Activated CD8-positive, alpha-beta memory T cell treated with anti-CD3 and anti-CD28 coated beads for 36 hours (primary cell): Measurements from ENCODE around the gene RGS9. TPM values are rescaled to one million over a fixed set of nuclear protein-coding genes. Genes with fewer than 3 reads are reported as not detected.

Experiments
- CTCF ChIA-PET: fragments of 350-600 bp; sonication (Branson Sonifier 250); formaldehyde crosslinking; loops from one replicate; lab custom pipeline; 2021; ENCODE audit warnings: antibody characterized with exemption; lab: Charles Lee
- POLR2A ChIA-PET: fragments of 350-600 bp; sonication (Branson Sonifier 250); formaldehyde crosslinking; loops from one replicate; lab custom pipeline; 2021; ENCODE audit warnings: antibody characterized with exemption; lab: Charles Lee
- total RNA-seq, 2 experiments: library from RNA; stranded (reverse); gene quantifications; one replicate each; pipeline ENCODE4 v1.2.3, GENCODE V29; 2021

The RGS9 gene
- total RNA-seq, 2 experiments from 2014 or later, result 1.3 to 1.7 TPM

- POLR2A ChIA-PET, result no interaction called here
- CTCF ChIA-PET, result no interaction called here
Measured at GRCh38 chr17:65220732-65221131, 83.6 kb downstream of the RGS9 start.

DNA sequence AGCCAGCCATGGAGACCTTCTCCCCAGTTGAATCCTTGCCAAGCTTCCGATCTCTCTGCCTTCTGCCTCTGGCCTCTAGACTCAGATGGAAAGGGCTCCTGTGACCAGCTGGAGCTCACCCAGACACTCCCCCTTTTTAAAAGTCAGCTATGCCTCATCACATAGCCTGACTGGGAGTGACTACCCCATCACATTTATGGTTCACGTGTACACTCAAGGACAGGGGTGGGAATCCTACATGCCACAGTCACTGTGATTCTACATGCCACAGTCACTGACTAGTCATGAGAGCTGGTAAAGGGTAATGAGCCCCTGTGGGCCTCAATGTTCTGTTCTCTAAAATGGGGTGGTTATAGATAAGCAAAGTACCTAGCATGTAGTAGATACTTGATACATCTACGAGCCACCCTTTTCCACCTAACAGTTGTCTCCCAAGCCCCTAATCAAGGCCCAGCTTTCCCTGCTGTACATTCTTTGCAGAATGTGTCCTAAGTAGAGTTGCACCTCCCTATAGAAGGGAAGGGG is 85.1 kb downstream of the RGS9 start:
- CTCF ChIA-PET, result no interaction called here

GRCh38 chr17:65225061-65225460 is 87.9 kb downstream of the RGS9 start:
- ChIA-PET POLR2A (no interaction called here), CTCF (no interaction called here)

More for the DNA sequence above, 85.1 kb downstream of the RGS9 start:
- POLR2A ChIA-PET, result no interaction called here

- POLR2A ChIA-PET, result no interaction called here
- CTCF ChIA-PET, result interaction anchor here (0.6 kb wide), 1 partner anchor 401 kb away, joined by 3 read pairs; no protein-coding TSS in a partner anchor
Measured at GRCh38 chr17:65226227-65226626, 89.1 kb downstream of the RGS9 start.

DNA sequence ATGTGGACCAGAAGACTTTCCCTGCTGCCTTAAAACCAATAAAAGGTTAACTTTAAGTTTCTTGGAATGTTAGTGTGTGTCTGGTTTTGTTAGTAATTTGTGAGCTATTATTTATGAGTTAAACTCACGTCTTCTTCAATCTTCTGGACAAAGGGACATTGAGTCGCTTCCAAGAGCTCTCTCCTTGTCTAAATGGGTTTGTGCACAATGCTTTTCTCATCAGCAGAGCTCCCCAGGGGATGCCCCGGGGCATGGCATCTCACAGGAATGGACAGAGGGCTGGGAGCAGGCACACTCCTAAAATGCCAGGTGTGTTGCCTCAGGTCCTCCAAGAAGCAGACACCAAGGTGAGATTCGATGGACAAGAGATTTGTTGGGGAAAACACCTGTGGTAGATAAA is 90.5 kb downstream of the RGS9 start:
- ChIA-PET POLR2A (no interaction called here), CTCF (interaction anchor here (0.8 to 1.9 kb wide), 3 partner anchors 65 to 265 kb away, joined by 3 to 5 read pairs (median 4); no protein-coding TSS in a partner anchor)

- ChIA-PET CTCF (interaction anchor here (1.0 to 1.9 kb wide), 3 partner anchors 128 to 328 kb away, joined by 3 to 5 read pairs (median 4); no protein-coding TSS in a partner anchor), POLR2A (interaction anchor here (0.8 kb wide), 1 partner anchor 47 kb away, joined by 3 read pairs; no protein-coding TSS in a partner anchor)
Measured at GRCh38 chr17:65228287-65228686, 91.1 kb downstream of the RGS9 start.

DNA sequence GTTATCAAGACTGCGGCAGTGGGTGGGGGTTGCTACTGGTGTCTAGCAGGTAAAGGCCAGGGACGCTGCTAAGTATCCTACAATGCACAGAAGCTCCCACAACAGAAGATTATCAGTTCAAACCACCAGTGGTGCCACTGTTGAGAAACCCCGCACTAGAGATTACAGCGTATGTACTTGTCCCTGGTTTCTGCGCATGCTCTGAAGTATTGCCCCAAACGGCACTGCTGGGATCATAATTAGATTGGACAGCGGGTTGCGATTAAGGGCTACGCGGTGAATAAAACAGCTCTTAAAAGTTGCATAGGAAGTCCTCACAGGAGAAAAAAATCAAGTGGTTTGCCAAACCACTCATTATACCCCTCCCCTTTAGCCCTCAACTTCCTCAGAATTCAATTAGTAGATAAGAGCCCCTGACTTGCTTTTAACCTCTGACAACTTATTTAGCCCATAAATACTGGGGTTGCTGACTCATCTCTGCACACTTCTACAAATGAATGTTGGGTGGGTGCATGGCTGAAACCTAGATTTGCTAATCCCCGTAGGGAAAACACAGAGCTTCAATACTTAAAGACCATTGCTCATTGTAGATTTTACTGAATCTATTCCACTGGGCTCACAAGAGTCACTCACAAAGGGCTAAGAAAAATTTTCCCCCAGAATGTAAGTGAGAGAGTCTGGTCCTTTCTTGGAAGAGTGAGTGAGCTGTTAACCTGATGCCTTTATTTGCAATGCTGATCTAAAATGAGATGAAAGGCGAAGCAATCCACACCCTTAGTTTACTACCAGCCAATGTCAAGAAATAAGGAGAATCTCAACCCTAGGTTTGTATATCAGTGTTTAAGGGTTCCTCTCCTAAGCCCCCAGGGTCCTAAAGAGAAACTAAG is 91.8 kb downstream of the RGS9 start:
- ChIA-PET POLR2A (interaction anchor here (0.5 to 0.8 kb wide), 5 partner anchors 47 to 724 kb away, joined by 3 to 9 read pairs (median 4); partner anchors contain the start of gene GNA13), CTCF (interaction anchor here (0.9 to 1.9 kb wide), 4 partner anchors 129 to 327 kb away, joined by 3 to 5 read pairs (median 4); no protein-coding TSS in a partner anchor)

GRCh38 chr17:65229621-65229995 is 92.4 kb downstream of the RGS9 start:
- POLR2A ChIA-PET, result interaction anchor here (0.5 to 0.6 kb wide), 2 partner anchors 294 to 725 kb away, joined by 3 to 6 read pairs; no protein-coding TSS in a partner anchor
- CTCF ChIA-PET, result interaction anchor here (0.9 to 1.9 kb wide), 2 partner anchors 129 to 193 kb away, joined by 3 to 5 read pairs; no protein-coding TSS in a partner anchor

DNA sequence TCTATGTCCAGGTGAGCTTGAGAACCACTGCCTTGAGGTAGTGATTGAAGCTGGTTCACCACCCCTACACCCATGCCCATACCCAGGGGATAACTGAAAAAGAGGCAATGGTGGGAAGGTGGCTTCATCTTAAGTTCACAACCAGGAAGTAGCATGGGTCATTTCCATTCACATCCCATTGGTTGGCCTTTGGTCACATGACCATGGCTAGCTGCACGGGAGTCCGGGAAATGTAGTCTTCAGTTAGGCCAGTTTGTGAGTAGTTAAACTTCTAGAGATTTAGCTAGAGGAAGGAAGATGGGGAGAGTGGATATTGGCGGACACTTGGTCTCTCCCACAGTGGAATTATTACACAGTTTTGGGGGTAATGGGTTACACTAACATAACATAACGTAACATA is 92.9 kb downstream of the RGS9 start:
- ChIA-PET POLR2A (interaction anchor here (0.7 kb wide), 1 partner anchor 293 kb away, joined by 4 read pairs; no protein-coding TSS in a partner anchor), CTCF (interaction anchor here (0.6 kb wide), 1 partner anchor 396 kb away, joined by 4 read pairs; no protein-coding TSS in a partner anchor)

GRCh38 chr17:65231086-65231485 is 93.9 kb downstream of the RGS9 start:
- POLR2A ChIA-PET, result no interaction called here
- CTCF ChIA-PET, result interaction anchor here (1.1 to 2.5 kb wide), 4 partner anchors 126 to 836 kb away, joined by 3 to 9 read pairs (median 4); no protein-coding TSS in a partner anchor

- ChIA-PET CTCF (interaction anchor here (0.6 to 2.5 kb wide), 12 partner anchors 13 to 932 kb away, joined by 3 to 9 read pairs (median 4); no protein-coding TSS in a partner anchor), POLR2A (interaction anchor here (0.6 kb wide), 1 partner anchor 1263 kb away, joined by 7 read pairs; no protein-coding TSS in a partner anchor)
Measured at GRCh38 chr17:65231662-65232335, 94.6 kb downstream of the RGS9 start.

- CTCF ChIA-PET, result no interaction called here
- POLR2A ChIA-PET, result no interaction called here
Measured at GRCh38 chr17:65235284-65235683, 98.1 kb downstream of the RGS9 start.

DNA sequence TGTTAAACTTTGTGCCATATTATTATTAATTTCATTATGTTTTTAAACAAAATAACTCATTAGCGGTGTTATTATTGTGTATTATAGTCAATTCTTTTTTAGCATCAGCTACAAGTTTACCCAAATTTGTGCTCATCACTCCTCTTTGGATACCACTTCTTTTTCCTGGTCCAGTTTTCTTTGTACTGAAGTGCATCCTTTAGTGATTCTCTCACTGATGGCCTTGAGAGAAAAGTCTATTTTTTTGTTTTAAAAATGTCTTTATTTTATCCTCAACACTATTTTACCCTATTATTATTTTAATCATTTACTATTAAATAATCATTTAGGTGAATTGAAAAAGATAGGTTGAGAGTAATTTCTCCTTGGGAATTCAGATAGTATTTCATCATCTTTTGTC is 99.2 kb downstream of the RGS9 start:
- ChIA-PET CTCF (interaction anchor here (0.6 kb wide), 1 partner anchor 679 kb away, joined by 3 read pairs; no protein-coding TSS in a partner anchor), POLR2A (no interaction called here)

- POLR2A ChIA-PET, result no interaction called here
- CTCF ChIA-PET, result no interaction called here
Measured at GRCh38 chr17:65243838-65244625, 106.9 kb downstream of the RGS9 start.

- CTCF ChIA-PET, result no interaction called here
Measured at GRCh38 chr17:65246252-65246651, 109.1 kb downstream of the RGS9 start.

GRCh38 chr17:65249774-65250173 is 112.6 kb downstream of the RGS9 start:
- CTCF ChIA-PET, result interaction anchor here (0.8 kb wide), 1 partner anchor 43 kb away, joined by 4 read pairs; no protein-coding TSS in a partner anchor
- POLR2A ChIA-PET, result no interaction called here

More at GRCh38 chr17:65246252-65246651, 109.1 kb downstream of the RGS9 start:
- POLR2A ChIA-PET, result no interaction called here

DNA sequence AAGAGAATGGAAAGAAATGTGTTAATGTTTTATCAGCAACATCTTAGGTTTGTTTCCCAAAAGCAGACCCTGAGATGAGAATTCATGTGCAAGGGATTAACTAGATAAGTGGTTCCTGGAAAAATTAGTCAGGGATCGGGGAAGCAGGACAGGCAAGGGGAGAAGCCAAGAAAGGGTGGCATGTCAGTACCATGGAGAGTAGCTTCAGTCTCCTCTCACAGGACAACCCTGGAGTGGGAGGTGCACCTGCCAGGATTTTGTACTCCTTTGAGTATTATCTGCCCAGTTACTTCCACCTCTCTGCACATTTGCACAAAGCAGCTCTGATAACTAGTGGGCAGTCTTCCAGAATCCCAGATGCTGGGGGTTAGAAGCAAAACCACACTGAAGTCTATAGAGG is 117.0 kb downstream of the RGS9 start:
- POLR2A ChIA-PET, result no interaction called here
- CTCF ChIA-PET, result interaction anchor here (1.1 kb wide), 1 partner anchor 40 kb away, joined by 3 read pairs; no protein-coding TSS in a partner anchor

GRCh38 chr17:65259281-65259680 is 122.1 kb downstream of the RGS9 start:
- ChIA-PET CTCF (no interaction called here), POLR2A (no interaction called here)
